Measurements from ENCODE around the gene POC1A. TPM values are rescaled to one million over a fixed set of nuclear protein-coding genes. Genes with fewer than 3 reads are reported as not detected.
"Not testable (repeated sequence)": the region's sequence is repeated elsewhere in the genome, so short reads cannot be mapped to it uniquely, and the experiment has no call there.

Gene POC1A
- polyA plus RNA-seq, 3 donors = 8.9 to 9.4 (median 9.0) TPM

GRCh38 chr3:52186729-52187128 is 32.5 kb upstream of the POC1A start:
- no peak for DNase-seq

- no peak for DNase-seq
Observed at GRCh38 chr3:52185837-52186236, 31.6 kb upstream of the POC1A start.

- no peak for DNase-seq
Observed at GRCh38 chr3:52185311-52185710, 31.1 kb upstream of the POC1A start.

- no peak for DNase-seq
Observed at GRCh38 chr3:52184690-52185089, 30.5 kb upstream of the POC1A start.

GRCh38 chr3:52183786-52184445 is 29.7 kb upstream of the POC1A start:
- DNase-seq = no peak

- DNase-seq = no peak
Observed at GRCh38 chr3:52182691-52183090, 28.5 kb upstream of the POC1A start.

- DNase-seq = no peak
Observed at GRCh38 chr3:52182196-52182595, 28.0 kb upstream of the POC1A start.

- DNase-seq = no peak
Observed at GRCh38 chr3:52181543-52181942, 27.3 kb upstream of the POC1A start.

- DNase-seq = no peak
Observed at GRCh38 chr3:52178537-52178936, 24.3 kb upstream of the POC1A start.

- not testable (repeated sequence) for DNase-seq
Observed at GRCh38 chr3:52178126-52178525, 23.9 kb upstream of the POC1A start.

- DNase-seq = no peak
Observed at GRCh38 chr3:52177701-52178042, 23.4 kb upstream of the POC1A start.

GRCh38 chr3:52176951-52177700 is 22.9 kb upstream of the POC1A start:
- no peak for DNase-seq

GRCh38 chr3:52176180-52176752 is 22.0 kb upstream of the POC1A start:
- no peak for DNase-seq

GRCh38 chr3:52175416-52176179 is 21.4 kb upstream of the POC1A start:
- DNase-seq = no peak

GRCh38 chr3:52174896-52175295 is 20.7 kb upstream of the POC1A start:
- no peak for DNase-seq

- DNase-seq = no peak
Observed at GRCh38 chr3:52173101-52173500, 18.9 kb upstream of the POC1A start.

- DNase-seq = no peak
Observed at GRCh38 chr3:52172262-52172757, 18.1 kb upstream of the POC1A start.

GRCh38 chr3:52171514-52172261 is 17.5 kb upstream of the POC1A start:
- no peak for DNase-seq

GRCh38 chr3:52170217-52170616 is 16.0 kb upstream of the POC1A start:
- not testable (repeated sequence) for DNase-seq

- DNase-seq = no peak
Observed at GRCh38 chr3:52167240-52167639, 13.0 kb upstream of the POC1A start.

GRCh38 chr3:52162250-52162872 is 8.1 kb upstream of the POC1A start:
- DNase-seq = no peak

All from renal pelvis (tissue), 4 donors.